Ascending aorta (tissue), 2 donors: Measurements from ENCODE around the gene ERVK3-1. TPM values are rescaled to one million over a fixed set of nuclear protein-coding genes. Genes with fewer than 3 reads are reported as not detected.
A peak's percentile ranks its signal among the peaks of the same experiment; 100 is the strongest.

ENCODE experiments used
- DNase-seq, 2 donors: peaks; one replicate each; pipeline ENCODE4 v3.0.0-alpha.2; 2019; ENCODE audit warnings: low spot score in 2 of 2
- H3K27ac ChIP-seq, 2 donors: fragments of 200-600 bp; sonication (generic); one replicate each; pipeline ENCODE4 v1.5.1; 2016 to 2017; ENCODE audit warnings: mild to moderate bottlenecking in 1 of 2
- H3K27me3 ChIP-seq: fragments of 200-600 bp; sonication (generic); one replicate; pipeline ENCODE4 v1.5.1; 2017
- H3K36me3 ChIP-seq, 2 donors: fragments of 200-600 bp; sonication (generic); one replicate each; pipeline ENCODE4 v1.5.1; 2016
- H3K4me1 ChIP-seq, 2 donors: fragments of 200-600 bp; sonication (generic); one replicate each; pipeline ENCODE4 v1.5.1; 2016 to 2017; ENCODE audit warnings: mild to moderate bottlenecking in 1 of 2
- H3K4me3 ChIP-seq, 2 donors: fragments of 200-600 bp; sonication (generic); one replicate each; pipeline ENCODE4 v1.5.1; 2016 to 2017; ENCODE audit warnings: mild to moderate bottlenecking in 1 of 2
- H3K9me3 ChIP-seq, 2 donors: fragments of 200-600 bp; sonication (generic); one replicate each; pipeline ENCODE4 v1.5.1; 2016
- CTCF ChIP-seq, 3 experiments: fragments of 200-600 bp in 2 of 3; fragments of 450-650 bp in 1 of 3; sonication (generic) in 2 of 3; IDR thresholded peaks; one replicate each; pipeline ENCODE4 v1.5.1; 2016 to 2019; ENCODE audit warnings: antibody characterized with exemption in 3 of 3, mild to moderate bottlenecking in 1 of 3, moderate library complexity in 1 of 3
- intact Hi-C: fragments of 100-400 bp; cut with DNase I; formaldehyde crosslinking; loops from one replicate; pipeline ENCODE4 v1.15.1; 2023
- total RNA-seq: library from RNA; depleted of rRNA; stranded (reverse); fragments of >200 nt; gene quantifications from one replicate; pipeline ENCODE4 v1.1.0, GENCODE V29; 2016

ERVK3-1 gene
- total RNA-seq, 1 donor from 2014 or later = 35.0 TPM

- no peaks in the 10 kb centered on the region for H3K9me3 ChIP-seq
- peaks cover 41 to 66% of the 10 kb centered on the region in 2 donors for H3K36me3 ChIP-seq
- intact Hi-C loops = no loop called here
- no peak for DNase-seq
- no peak for TF ChIP-seq CTCF (IDR thresholded peaks at IDR 0.05)
- H3K27me3 ChIP-seq = no peaks in the 10 kb centered on the region
- H3K4me3 ChIP-seq = no peak overlapping the region
- no peaks in the 10 kb centered on the region for H3K4me1 ChIP-seq
- H3K27ac ChIP-seq = no peak overlapping the region
Observed at GRCh38 chr19:58315580-58315979, 10.4 kb downstream of the ERVK3-1 start.

GRCh38 chr19:58317476-58318072, 12.4 kb downstream of the ERVK3-1 start:
- intact Hi-C loops = no loop called here
- peaks cover 34 to 50% of the 10 kb centered on the region in 2 donors for H3K36me3 ChIP-seq
- no peaks in the 10 kb centered on the region for H3K27me3 ChIP-seq
- no peak for TF ChIP-seq CTCF (IDR thresholded peaks at IDR 0.05)
- no peaks in the 10 kb centered on the region for H3K9me3 ChIP-seq
- DNase-seq = no peak
- no peak overlapping the region for H3K4me3 ChIP-seq
- no peaks in the 10 kb centered on the region for H3K4me1 ChIP-seq
- no peak overlapping the region for H3K27ac ChIP-seq

GRCh38 chr19:58318297-58318696, 13.1 kb downstream of the ERVK3-1 start:
- Histone ChIP-seq H3K9me3 (no peaks in the 10 kb centered on the region), H3K36me3 (peaks cover 27 to 43% of the 10 kb centered on the region in 2 donors)
- intact Hi-C loops = no loop called here

GRCh38 chr19:58319241-58319640, 14.1 kb downstream of the ERVK3-1 start:
- no peak overlapping the region for H3K4me3 ChIP-seq
- TF ChIP-seq CTCF (IDR thresholded peaks at IDR 0.05) = no peak
- H3K36me3 ChIP-seq = peaks cover 18 to 34% of the 10 kb centered on the region in 2 donors
- no peaks in the 10 kb centered on the region for H3K9me3 ChIP-seq
- no peak for DNase-seq
- no peaks in the 10 kb centered on the region for H3K4me1 ChIP-seq
- intact Hi-C loops = no loop called here
- no peaks in the 10 kb centered on the region for H3K27me3 ChIP-seq
- H3K27ac ChIP-seq = no peak overlapping the region

More at GRCh38 chr19:58318297-58318696, 13.1 kb downstream of the ERVK3-1 start:
- Histone ChIP-seq H3K27ac (no peak overlapping the region), H3K4me1 (no peaks in the 10 kb centered on the region), H3K4me3 (no peak overlapping the region), H3K27me3 (no peaks in the 10 kb centered on the region)
- no peak for DNase-seq
- no peak for TF ChIP-seq CTCF (IDR thresholded peaks at IDR 0.05)

GRCh38 chr19:58325311-58326022, 20.3 kb downstream of the ERVK3-1 start:
- TF ChIP-seq CTCF (IDR thresholded peaks at IDR 0.05) = no peak
- H3K27ac ChIP-seq = no peak overlapping the region
- peaks cover 4 to 13% of the 10 kb centered on the region in 2 donors for H3K4me1 ChIP-seq
- intact Hi-C loops = loop anchor here (1.0 kb wide), 1 partner anchor 47 kb away; the partner anchor contains the start of gene ZNF8
- H3K9me3 ChIP-seq = no peaks in the 10 kb centered on the region
- DNase-seq = no peak
- H3K36me3 ChIP-seq = peaks cover 0 to 1% of the 10 kb centered on the region in 2 donors
- H3K4me3 ChIP-seq = peak overlapping the region in 1 of 2 donors; percentile 92
- no peaks in the 10 kb centered on the region for H3K27me3 ChIP-seq
